ENCODE data around the gene EEF1AKMT2.

The EEF1AKMT2 gene

GRCh38 chr10:124802313-124802675 lies 10.6 kb upstream of the EEF1AKMT2 start:
- TF ChIP-seq CSDC2 (CRISPR knock-in tag; IDR thresholded peaks at IDR 0.05), result no peak
- no peak for TF ChIP-seq SNAI2 (CRISPR knock-in tag; IDR thresholded peaks at IDR 0.05)
- no peak for TF ChIP-seq ESRRG (CRISPR knock-in tag; IDR thresholded peaks at IDR 0.05)
- no peak for TF ChIP-seq ZNF565 (CRISPR knock-in tag; conservative IDR thresholded peaks at IDR 0.05; ENCODE audit: low read depth)
- TF ChIP-seq TOX (CRISPR knock-in tag; IDR thresholded peaks at IDR 0.05; ENCODE audit: borderline replicate concordance), result no peak
- TF ChIP-seq CSRNP3 (CRISPR knock-in tag; IDR thresholded peaks at IDR 0.05), result no peak
- TF ChIP-seq ARNTL (CRISPR knock-in tag; IDR thresholded peaks at IDR 0.05; ENCODE audit: borderline replicate concordance, low read depth), result no peak
- no peak for TF ChIP-seq CREB5 (CRISPR knock-in tag; IDR thresholded peaks at IDR 0.05; ENCODE audit: low read depth)
- no peak for TF ChIP-seq RARB (CRISPR knock-in tag; IDR thresholded peaks at IDR 0.05)
- no peak for TF ChIP-seq ZNF8 (CRISPR knock-in tag; IDR thresholded peaks at IDR 0.05)
- no peak for TF ChIP-seq BACH2 (CRISPR knock-in tag; IDR thresholded peaks at IDR 0.05; ENCODE audit: borderline replicate concordance)
- TF ChIP-seq ZFP3 (CRISPR knock-in tag; IDR thresholded peaks at IDR 0.05), result no peak
- peak; percentile 33; the same call in 2 of the 3 replicates for ATAC-seq

DNA sequence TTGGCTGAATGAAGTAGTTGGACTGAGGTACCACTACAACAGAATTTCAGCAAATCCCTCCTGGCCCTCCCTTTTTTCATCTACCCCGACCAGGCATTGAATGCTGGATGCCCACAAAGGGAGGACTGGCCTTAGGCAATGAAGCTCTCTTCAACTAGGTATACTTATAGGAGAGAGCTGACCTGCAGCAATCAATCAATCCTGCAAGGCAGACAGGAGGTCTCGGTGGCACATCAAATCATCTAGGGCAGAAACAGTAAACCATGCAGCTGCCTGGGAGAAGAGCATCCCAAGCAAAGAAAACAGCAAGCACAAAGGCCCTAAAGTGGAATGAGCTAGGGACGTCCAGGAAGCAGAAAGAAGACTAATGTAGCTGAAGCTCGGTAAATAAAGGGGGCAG lies 7.5 kb upstream of the EEF1AKMT2 start:
- ATAC-seq, result no peak
- TF ChIP-seq ZFP3 (CRISPR knock-in tag; IDR thresholded peaks at IDR 0.05) (no peak), ESRRG (CRISPR knock-in tag; IDR thresholded peaks at IDR 0.05) (no peak), ZC3H10 (CRISPR knock-in tag; IDR thresholded peaks at IDR 0.05) (no peak), PATZ1 (CRISPR knock-in tag; IDR thresholded peaks at IDR 0.05; ENCODE audit: borderline replicate concordance) (no peak)

- no peak for ATAC-seq
- TF ChIP-seq CREB5 (CRISPR knock-in tag; IDR thresholded peaks at IDR 0.05; ENCODE audit: low read depth) (no peak), ZNF8 (CRISPR knock-in tag; IDR thresholded peaks at IDR 0.05) (no peak), SNAI2 (CRISPR knock-in tag; IDR thresholded peaks at IDR 0.05) (no peak), ESRRG (CRISPR knock-in tag; IDR thresholded peaks at IDR 0.05) (no peak), BACH2 (CRISPR knock-in tag; IDR thresholded peaks at IDR 0.05; ENCODE audit: borderline replicate concordance) (no peak), TCF4 (CRISPR knock-in tag; IDR thresholded peaks at IDR 0.05; ENCODE audit: borderline replicate concordance) (no peak), ZFP3 (CRISPR knock-in tag; IDR thresholded peaks at IDR 0.05) (no peak), GLIS3 (CRISPR knock-in tag; IDR thresholded peaks at IDR 0.05) (no peak)
- TF ChIP-seq, protein P1, sequence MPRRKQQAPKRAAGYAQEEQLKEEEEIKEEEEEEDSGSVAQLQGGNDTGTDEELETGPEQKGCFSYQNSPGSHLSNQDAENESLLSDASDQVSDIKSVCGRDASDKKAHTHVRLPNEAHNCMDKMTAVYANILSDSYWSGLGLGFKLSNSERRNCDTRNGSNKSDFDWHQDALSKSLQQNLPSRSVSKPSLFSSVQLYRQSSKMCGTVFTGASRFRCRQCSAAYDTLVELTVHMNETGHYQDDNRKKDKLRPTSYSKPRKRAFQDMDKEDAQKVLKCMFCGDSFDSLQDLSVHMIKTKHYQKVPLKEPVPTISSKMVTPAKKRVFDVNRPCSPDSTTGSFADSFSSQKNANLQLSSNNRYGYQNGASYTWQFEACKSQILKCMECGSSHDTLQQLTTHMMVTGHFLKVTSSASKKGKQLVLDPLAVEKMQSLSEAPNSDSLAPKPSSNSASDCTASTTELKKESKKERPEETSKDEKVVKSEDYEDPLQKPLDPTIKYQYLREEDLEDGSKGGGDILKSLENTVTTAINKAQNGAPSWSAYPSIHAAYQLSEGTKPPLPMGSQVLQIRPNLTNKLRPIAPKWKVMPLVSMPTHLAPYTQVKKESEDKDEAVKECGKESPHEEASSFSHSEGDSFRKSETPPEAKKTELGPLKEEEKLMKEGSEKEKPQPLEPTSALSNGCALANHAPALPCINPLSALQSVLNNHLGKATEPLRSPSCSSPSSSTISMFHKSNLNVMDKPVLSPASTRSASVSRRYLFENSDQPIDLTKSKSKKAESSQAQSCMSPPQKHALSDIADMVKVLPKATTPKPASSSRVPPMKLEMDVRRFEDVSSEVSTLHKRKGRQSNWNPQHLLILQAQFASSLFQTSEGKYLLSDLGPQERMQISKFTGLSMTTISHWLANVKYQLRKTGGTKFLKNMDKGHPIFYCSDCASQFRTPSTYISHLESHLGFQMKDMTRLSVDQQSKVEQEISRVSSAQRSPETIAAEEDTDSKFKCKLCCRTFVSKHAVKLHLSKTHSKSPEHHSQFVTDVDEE (CRISPR knock-in tag; IDR thresholded peaks at IDR 0.05), result no peak
Measured at GRCh38 chr10:124798781-124799180, 7.1 kb upstream of the EEF1AKMT2 start.

GRCh38 chr10:124798364-124798763 lies 6.7 kb upstream of the EEF1AKMT2 start:
- no peak for ATAC-seq
- TF ChIP-seq, protein P1 (CRISPR knock-in tag; IDR thresholded peaks at IDR 0.05), result no peak
- no peak for TF ChIP-seq TCF4 (CRISPR knock-in tag; IDR thresholded peaks at IDR 0.05; ENCODE audit: borderline replicate concordance)
- no peak for TF ChIP-seq ZC3H10 (CRISPR knock-in tag; IDR thresholded peaks at IDR 0.05)
- no peak for TF ChIP-seq TOX (CRISPR knock-in tag; IDR thresholded peaks at IDR 0.05; ENCODE audit: borderline replicate concordance)
- no peak for TF ChIP-seq PPARA (CRISPR knock-in tag; IDR thresholded peaks at IDR 0.05; ENCODE audit: borderline replicate concordance)
- no peak for TF ChIP-seq RARB (CRISPR knock-in tag; IDR thresholded peaks at IDR 0.05)
- no peak for TF ChIP-seq ARNTL (CRISPR knock-in tag; IDR thresholded peaks at IDR 0.05; ENCODE audit: borderline replicate concordance, low read depth)
- TF ChIP-seq CSDC2 (CRISPR knock-in tag; IDR thresholded peaks at IDR 0.05), result no peak
- no peak for TF ChIP-seq ZFP30 (CRISPR knock-in tag; IDR thresholded peaks at IDR 0.05)
- TF ChIP-seq ZNF565 (CRISPR knock-in tag; conservative IDR thresholded peaks at IDR 0.05; ENCODE audit: low read depth), result no peak
- TF ChIP-seq SNAI2 (CRISPR knock-in tag; IDR thresholded peaks at IDR 0.05), result no peak
- TF ChIP-seq CSRNP3 (CRISPR knock-in tag; IDR thresholded peaks at IDR 0.05), result no peak
- no peak for TF ChIP-seq OSR1 (CRISPR knock-in tag; IDR thresholded peaks at IDR 0.05)

Measured in SK-N-SH treated with all-trans-retinoic acid at 6 μM for 48 hours (cell line).